Activated CD4-positive, alpha-beta T cell treated with anti-CD3 and anti-CD28 coated beads, Interleukin-2, amount 50 U/mL, for 24 hours (primary cell): ENCODE data around the gene CYS1.
"Not testable (repeated sequence)": the region's sequence is repeated elsewhere in the genome, so short reads cannot be mapped to it uniquely, and the experiment has no call there.

Experiments
- DNase-seq, 2 donors: peaks; one replicate each; pipeline ENCODE4 v3.0.0-alpha.2; 2020; ENCODE audit warnings: low read depth in 1 of 2, low spot score in 1 of 2

Gene CYS1

DNA sequence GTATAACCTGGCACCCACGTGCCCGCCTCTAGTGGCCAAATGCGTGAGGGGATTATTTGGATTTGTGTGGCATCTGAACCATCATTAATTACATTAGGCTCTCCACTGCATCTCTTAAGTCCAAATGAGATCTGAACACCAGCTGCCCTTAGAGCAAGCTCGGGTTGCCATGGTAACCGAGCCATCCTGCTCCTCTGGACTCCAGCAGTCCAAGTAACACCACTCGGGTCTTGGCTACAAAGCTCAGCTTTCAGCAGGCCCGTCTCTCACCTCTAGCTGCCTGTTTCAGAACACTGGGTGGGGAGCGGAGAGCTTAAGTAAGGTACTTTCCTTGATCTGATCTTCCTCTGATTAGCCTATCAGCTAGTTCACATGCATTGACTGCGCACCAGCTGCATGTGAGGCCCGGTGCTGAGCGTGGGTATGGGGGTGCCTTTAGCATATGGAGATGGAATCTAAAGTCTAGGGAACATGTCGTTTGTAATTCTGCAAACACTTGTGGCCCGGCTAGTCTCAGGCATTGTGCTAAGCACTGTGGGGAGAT is 14.1 kb upstream of the CYS1 start:
- no peak for DNase-seq

DNA sequence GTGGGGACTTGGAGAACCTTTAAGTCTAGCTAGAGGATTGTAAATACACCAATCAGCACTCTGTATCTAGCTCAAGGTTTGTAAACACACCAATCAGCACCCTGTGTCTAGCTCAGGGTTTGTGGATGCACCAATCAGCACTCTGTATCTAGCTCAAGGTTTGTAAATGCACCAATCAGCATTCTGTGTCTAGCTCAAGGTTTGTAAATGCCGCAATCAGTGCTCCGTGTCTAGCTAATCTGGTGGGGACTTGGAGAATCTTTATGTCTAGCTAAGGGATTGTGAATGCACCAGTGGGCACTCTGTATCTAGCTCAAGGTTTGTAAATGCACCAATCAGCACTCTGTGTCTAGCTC is 11.7 kb upstream of the CYS1 start:
- not testable (repeated sequence) for DNase-seq

DNA sequence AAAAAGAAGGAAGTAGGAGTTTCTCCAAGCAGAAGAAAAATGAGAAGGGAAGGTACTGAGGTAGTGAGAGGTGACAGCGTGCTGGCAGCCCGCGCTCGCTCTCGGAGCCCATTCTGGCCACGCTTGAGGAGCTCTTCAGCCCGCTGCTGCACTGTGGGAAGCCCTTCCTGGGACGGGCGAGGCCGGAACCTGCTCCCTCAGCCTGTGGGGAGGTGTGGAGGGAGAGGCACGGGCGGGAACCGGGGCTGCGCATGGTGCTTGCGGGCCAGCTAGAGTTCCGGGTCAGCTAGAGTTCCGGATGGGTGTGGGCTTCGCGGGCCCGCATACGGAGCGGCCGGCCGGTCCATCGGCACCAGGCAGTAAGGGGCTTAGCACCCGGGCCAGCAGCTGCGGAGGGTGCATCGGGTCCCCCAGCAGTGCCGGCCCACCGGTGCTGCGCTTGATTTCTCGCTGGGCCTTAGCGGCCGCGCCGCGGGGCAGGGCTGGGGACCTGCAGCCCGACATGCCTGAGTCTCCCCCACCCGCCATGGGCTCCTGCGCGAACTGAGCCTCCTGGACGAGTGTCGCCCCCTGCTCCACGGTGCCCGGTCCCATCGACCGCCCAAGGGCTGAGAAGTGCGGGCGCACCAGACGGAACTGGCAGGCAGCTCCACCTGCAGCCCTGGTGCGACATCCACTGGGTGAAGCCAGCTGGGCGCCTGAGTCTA is 11.1 kb upstream of the CYS1 start:
- no peak for DNase-seq

DNA sequence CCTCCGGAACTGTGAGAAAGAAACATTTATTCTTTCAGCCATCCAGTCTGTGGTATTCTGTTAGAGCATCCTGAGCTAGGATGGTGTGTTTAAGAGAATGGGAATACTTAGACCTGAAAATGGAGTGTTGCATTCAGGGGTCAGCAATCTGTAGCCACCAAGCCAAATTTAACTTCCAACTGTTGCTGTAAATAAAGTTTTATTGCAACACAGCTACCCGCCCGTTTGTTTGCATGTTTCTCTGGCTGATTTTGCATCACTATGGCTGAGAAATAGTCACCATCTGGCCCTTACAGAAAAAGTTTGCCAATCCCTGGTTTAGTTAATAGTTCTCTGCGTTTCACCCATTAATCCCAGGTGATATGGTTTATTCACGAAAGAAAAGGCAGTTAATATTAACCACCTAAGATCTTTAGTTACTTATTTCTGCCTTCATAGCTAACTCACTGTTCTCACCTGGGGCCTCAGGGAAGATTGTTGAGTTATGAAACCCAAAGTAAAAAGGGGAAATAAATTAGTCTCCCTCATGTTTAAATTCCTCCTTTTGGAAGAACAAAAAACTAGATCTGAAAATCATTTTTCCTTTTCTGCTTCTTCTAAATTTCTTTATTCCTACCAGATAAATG is 9.5 kb upstream of the CYS1 start:
- no peak for DNase-seq

DNA sequence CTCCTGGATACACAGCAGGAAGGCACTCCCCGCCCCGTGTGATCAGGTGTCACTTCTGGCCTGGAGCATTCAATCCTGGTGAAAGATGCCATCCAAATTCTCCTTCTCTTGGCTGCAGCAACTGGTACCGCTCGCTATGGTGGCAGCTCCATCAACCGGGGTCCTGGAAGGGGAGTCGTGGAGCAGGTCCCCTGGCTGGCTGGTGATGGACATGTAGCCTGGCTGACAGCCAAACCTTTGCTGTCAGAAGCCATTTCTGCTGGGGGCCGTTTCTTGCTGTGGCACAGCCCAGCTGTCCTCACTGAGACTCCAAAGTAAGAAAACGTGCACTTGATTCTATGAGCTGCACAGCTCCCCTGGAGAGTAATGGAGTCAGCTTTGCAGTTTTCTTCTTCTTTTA is 7.1 kb upstream of the CYS1 start:
- no peak for DNase-seq

- DNase-seq: no peak
Observed at GRCh38 chr2:10086950-10087349, 6.7 kb upstream of the CYS1 start.

- no peak for DNase-seq
Observed at GRCh38 chr2:10085668-10086059, 5.5 kb upstream of the CYS1 start.

DNA sequence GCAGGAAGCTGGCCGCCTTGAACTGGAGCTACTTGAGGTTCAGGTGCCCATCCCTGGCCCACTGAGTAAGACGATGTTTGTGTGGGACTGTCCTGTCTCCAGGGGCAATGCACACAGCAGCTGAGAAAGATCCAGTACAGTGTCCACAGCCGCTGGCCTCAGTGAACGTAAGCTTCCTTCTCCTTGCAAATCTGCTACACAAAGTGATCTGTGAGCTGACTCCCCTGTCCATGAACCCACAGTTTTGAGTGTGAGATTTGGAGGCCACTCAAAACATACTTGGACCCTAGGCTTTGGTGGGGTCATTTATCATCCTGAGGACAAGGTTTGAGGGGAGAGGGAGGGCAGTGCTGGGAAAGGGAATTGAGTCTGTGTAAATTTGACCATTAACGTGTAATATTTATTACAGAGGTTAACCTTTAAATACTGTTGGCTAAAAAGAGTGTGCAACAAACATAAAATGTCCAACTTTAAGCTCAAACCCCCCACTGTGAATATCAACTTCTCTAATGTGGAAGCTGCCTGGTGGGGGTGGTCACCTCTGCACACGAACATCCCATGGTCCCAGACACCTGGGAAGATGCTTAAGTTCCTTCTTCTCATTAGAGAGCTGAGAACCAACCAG is 4.9 kb upstream of the CYS1 start:
- no peak for DNase-seq

DNA sequence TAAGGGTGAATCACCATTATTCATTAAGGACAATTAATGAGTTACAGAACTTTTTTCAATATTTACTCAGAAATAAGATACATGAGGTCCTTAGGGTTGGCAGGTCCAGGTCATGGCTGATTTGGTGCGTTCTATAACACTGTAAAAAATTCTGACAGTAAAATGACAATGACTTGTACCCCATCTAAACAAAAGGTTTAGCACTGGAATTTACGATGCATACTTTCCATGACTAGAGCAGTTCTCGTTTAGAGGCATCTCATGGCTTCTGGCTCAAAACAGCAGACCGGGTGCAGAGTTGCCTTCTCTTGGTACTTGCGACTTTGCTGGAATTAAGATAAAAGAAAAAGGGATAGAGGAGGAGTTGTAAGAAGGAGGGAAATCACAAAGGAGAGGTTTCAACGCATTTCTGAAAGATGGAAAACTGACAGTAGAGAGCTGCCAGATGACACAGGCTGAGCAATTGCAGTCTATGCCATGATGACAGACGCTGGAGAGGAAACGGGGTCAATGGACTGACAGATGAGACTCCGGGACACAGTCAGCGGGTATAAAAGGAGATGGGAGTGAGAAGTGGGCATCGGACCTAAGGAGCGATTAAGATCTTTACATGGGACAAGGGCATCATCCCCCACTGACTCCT is 4.1 kb upstream of the CYS1 start:
- DNase-seq: no peak

GRCh38 chr2:10083692-10084211 is 3.5 kb upstream of the CYS1 start:
- no peak for DNase-seq

DNA sequence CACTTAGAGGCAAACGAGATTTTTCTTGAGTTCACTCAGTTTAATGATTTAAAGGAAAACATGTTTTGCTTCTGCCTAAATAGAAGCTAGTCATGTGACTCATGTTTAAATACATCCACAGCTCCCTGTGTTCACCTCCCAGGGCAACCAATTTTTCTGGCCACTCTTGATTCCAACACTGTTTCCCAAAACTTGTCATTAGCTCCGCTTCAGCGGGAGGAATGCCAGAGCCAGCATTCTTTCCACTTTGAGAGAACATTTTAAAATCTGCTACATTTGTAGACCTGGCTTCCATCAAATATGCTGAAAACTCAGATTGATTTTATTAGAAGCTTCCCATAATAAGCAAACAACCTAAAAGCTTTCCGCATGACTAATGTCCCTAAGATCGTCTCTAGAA is 2.8 kb upstream of the CYS1 start:
- no peak for DNase-seq

DNA sequence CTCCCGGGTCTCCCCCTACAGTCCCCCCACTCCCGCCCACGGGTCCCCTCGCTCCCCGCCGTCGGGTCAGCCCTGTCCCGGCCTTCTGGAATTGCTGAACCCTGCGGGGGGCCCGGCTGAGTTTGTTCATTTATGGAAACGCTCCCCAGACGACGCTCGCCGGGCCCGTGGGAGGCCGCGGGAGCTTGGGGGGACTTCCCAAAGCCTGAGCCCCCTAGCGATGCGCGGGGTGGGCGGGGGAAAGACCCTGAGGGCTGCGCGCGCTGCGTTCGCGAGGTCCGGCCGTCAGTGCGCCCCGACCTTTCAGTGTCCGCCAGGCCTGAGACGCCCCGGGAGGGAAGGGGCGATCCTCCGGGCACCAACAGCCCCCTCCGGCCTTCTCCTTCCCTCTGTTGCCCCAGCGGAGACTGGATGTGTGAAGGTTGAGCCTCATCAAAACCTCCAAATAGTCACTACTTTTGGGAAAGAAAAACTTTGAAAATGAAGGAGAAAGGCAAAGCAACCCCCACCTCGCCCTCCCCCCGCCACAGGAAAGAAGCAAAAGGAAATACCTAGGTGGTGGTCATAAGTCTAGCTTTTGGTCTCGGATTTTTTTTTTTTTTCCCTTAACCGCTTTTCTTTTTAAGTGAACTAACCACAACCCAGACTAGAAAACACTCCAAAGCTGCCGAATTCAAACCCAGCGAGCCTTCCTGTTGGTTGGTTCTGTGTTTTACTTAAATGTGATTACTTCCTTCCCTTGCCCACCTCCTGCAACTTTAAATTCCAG is 509 bp upstream of the CYS1 start:
- no peak for DNase-seq

GRCh38 chr2:10079266-10079869 is 843 bp downstream of the CYS1 start:
- DNase-seq: no peak

DNA sequence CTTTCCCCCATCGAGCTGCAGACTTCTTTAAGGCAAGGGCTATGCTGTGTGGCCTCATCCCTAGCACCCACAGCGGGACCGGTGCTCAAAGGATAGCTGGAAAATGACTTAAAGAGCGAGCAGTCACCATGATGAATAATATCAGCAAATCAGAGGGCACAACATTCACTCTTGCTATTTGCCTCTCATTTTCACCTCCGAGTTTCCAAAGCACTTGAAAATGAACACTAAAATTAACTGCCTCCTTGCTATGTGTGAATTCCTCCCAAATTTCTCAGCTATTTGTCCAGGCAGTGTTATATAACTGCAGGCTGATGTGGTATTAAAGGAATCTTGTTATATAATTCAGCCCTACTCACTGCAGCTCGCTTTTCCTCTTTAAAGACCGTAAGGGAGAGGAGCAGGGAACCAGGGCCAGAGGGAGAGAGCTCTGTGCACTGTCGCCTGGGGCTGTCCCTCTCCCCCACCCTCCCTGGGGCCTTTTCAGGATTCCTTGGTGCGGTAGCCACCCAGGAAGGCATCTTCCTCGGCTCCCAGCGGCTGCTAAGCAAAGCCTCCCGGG is 1.4 kb downstream of the CYS1 start:
- no peak for DNase-seq

DNA sequence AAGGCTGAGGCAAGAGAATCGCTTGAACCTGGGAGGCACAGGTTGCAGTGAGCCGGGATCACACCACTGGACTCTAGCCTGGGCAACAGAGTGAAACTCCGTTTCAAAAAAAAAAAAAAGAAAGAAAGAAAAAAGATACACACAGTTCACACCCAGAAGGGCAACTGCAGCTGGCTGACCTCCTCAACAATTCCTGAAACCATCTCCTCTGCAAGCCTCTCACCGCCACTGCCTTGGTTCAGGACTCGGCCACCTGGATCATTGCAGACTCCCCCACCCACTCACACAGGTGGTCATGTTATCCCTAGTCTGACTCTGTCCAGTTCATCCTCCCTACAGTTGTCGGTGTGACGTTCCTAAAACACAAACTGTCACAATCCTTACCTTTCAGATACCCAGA is 2.2 kb downstream of the CYS1 start:
- no peak for DNase-seq

DNA sequence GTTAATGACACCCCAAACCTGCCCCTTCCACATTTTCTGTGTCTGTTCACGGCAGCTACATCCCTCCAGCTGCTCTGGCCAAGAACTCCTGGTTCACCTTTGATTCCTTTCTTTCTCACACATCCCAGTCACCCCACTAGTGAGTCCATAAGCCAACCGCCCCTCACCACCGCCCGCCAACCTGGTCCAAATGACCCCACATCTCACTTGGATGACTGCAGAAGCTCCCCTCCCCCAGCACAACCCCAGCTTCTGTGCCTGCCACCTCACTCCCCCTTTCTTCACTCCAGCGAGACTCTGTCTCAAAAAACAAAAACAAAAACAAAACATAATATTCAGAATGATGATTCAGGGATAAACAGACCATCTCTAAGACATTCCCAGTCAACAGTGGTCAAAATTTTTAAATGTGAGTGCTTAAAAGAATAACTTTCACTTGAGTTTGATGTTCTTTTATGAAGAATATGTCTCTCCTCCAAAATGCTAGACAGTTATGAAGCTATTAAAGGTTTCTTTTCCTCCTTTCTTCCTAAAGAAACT is 3.2 kb downstream of the CYS1 start:
- no peak for DNase-seq

DNA sequence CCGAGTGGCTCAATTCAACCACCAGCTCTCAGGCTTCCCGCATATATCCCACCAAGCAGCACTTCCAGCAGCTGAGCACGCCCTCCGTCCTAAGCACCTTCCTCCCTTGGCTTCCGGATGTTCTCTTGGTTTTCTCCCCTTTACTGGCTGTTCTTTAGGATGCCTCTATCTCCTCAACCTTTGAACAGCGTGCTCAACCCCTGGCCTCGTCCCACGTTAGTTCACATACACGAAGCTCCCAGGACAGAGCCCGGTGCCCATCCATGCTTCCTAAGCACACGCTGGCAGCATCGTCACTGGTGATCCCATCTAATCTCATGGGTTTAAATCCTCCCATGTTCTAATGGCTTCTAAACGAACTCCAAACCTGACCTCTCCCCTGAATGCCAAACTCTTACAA is 3.7 kb downstream of the CYS1 start:
- DNase-seq: no peak

DNA sequence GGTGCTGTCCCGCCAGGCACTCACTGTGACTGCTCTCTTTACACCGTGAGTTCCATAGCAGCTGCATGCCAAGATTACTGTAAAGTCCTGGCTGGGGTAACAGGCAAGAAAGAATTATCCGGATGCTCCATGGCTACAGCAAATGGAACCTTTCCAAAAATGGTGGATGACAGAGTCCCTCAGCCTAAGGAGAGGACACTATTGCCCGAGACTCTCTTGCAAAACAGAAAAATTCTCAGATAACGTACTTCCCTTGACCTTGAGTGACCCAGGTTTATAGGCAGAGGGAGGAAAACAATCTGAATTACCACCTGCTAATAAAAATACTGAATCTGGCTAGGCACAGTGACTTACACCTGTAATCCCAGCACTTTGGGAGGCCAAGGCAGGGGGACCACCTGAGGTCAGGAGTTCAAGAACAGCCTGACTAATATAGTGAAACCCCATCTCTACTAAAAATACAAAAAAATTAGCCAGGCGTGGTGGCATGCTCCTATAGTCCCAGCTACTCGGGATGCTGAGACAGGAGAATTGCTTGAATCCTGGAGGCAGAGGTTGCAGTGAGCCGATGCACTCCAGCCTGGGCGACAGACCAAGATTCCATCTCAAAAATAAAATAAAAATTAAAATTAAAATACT is 4.5 kb downstream of the CYS1 start:
- DNase-seq: no peak

- no peak for DNase-seq
Observed at GRCh38 chr2:10075101-10075500, 5.1 kb downstream of the CYS1 start.

DNA sequence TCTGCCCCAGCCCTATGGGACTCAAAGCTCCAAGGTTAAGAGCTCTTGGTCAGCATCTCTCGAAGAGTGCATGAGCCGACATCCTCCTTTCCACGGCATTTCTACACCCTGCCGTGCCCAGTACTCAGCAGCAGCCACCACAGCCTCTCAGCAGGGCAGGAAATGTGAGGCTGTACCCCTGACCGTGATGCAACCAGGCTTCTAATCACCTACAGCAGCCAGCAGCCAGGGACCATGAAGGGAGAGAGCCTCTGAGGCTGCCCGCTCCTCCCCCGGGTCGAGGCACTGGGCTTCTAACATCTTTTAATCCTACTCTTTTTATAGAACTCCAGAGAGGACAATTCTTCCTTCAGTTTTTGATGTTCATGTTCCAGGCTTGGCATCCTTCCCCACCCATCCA is 6.5 kb downstream of the CYS1 start:
- DNase-seq: no peak
